ENCODE data around the gene PLEKHG3. TPM values are rescaled to one million over a fixed set of nuclear protein-coding genes. Genes with fewer than 3 reads are reported as not detected.

Gene PLEKHG3
- total and polyA plus RNA-seq, 2 of the 13 experiments (the other 11 are each of a cell fraction or from before 2014, with no cell fraction given): 7.1 to 9.8 TPM

- TF ChIP-seq RCOR2 (CRISPR knock-in tag; IDR thresholded peaks at IDR 0.05): no peak
- TF ChIP-seq TEAD3 (CRISPR knock-in tag; optimal IDR thresholded peaks at IDR 0.05; ENCODE audit: borderline replicate concordance): no peak
- TF ChIP-seq ATF7-NPFF (CRISPR knock-in tag; IDR thresholded peaks at IDR 0.05; ENCODE audit: low read depth): no peak
- no peak for TF ChIP-seq CREM (IDR thresholded peaks at IDR 0.05)
- TF ChIP-seq CREM (CRISPR knock-in tag; IDR thresholded peaks at IDR 0.05): no peak
- TF ChIP-seq MIER2 (CRISPR knock-in tag; IDR thresholded peaks at IDR 0.05): no peak
These were observed 2.6 kb upstream of the PLEKHG3 start (continued) for GRCh38 chr14:64701660-64702059.

GRCh38 chr14:64702493-64703394 lies 1.5 kb upstream of the PLEKHG3 start:
- FAIRE-seq: no peak
- no peak overlapping the region for H3K27ac ChIP-seq (ENCODE audit: extremely low read length, insufficient read depth, low read length)
- H3K4me1 ChIP-seq (ENCODE audit: insufficient read depth, low read length): peaks cover 43% of the 10 kb centered on the region
- peak overlapping the region; percentile 94 for H3K4me2 ChIP-seq (ENCODE audit: low read depth, low read length)
- intact Hi-C loops (cut with micrococcal nuclease; ENCODE audit: unreplicated experiment) (loop anchor here (10.0 kb wide), 1 partner anchor 232 kb away; no protein-coding TSS in a partner anchor), in situ Hi-C loops (cut with HindIII; ENCODE audit: extremely low pct_ligation_motif_present, low pct_unique_long_range_greater_than_20kb) (no loop called here)
- no TSS peak for BruUV-seq (replicated peaks)
- DNase-seq (ENCODE audit: low spot score): no peak
- POLR2A ChIA-PET: no interaction called here
- H3K36me3 ChIP-seq (replicated peaks in 1 of 2; ENCODE audit: control insufficient read depth in 1 of 2, insufficient read depth in 2 of 2, low read length in 2 of 2): no peaks in the 10 kb centered on the region
- 5% methylated on average over 22 of the region's 25 CpGs for WGBS (ENCODE audit: low lambda C conversion rate)
- no peak for ATAC-seq
- H3K79me2 ChIP-seq (ENCODE audit: insufficient read depth, low read length): peaks cover 2% of the 10 kb centered on the region
- no peaks in the 10 kb centered on the region for H4K20me1 ChIP-seq (ENCODE audit: insufficient read depth, low read length)
- no peak overlapping the region for H2AFZ ChIP-seq (ENCODE audit: low read length)
- TF ChIP-seq GZF1 (CRISPR knock-in tag; IDR thresholded peaks at IDR 0.05) (no peak), FOXO4 (CRISPR knock-in tag; conservative IDR thresholded peaks at IDR 0.05) (no peak), ZNF629 (CRISPR knock-in tag; conservative IDR thresholded peaks at IDR 0.05) (peak; percentile 68), SIX4 (CRISPR knock-in tag; IDR thresholded peaks at IDR 0.05) (0 out of 2 replicates have a peak, but pooled peaks have one; percentile 30), EZH2 (conservative IDR thresholded peaks at IDR 0.05; ENCODE audit: low read depth, low read length) (0 out of 2 replicates have a peak, but pooled peaks have one; percentile 54), ZEB1 (IDR thresholded peaks at IDR 0.05; ENCODE audit: insufficient replicate concordance, low read depth) (peak; percentile 53)
- H3K27me3 ChIP-seq (ENCODE audit: control insufficient read depth in 1 of 2, insufficient read depth in 2 of 2, low read length in 2 of 2): peaks cover 0 to 34% of the 10 kb centered on the region in 2 experiments; a peak in 4 of 5 replicates
- CTCF ChIA-PET (ENCODE audit: low intra/inter-chr PET ratio, low total read pairs): no interaction called here
- H3K9me3 ChIP-seq (ENCODE audit: low read length): no peaks in the 10 kb centered on the region
- no peak overlapping the region for H3K9ac ChIP-seq (ENCODE audit: insufficient read depth, low read depth, low read length)
- peak overlapping the region in 1 of 3 experiments; percentile 79; a peak in 1 of 6 replicates for H3K4me3 ChIP-seq (replicated peaks in 1 of 3; ENCODE audit: insufficient read depth in 1 of 3, low read depth in 2 of 3, low read length in 3 of 3)
